K562 (cell line): ENCODE data around the gene KRT77. TPM values are rescaled to one million over a fixed set of nuclear protein-coding genes. Genes with fewer than 3 reads are reported as not detected.

Experiments
- ARID3B ChIP-seq: fragments of 250-450 bp; sonication (Bioruptor Pico); IDR thresholded peaks from 2 replicates; pipeline ENCODE4 v1.4.0; 2020; ENCODE audit warnings: borderline replicate concordance
- ARNT ChIP-seq, 2 experiments: fragments of 450-650 bp; IDR thresholded peaks; 2 replicates each; pipeline ENCODE4 v1.6.1; 2016; ENCODE audit warnings: mild to moderate bottlenecking in 1 of 2
- CHD1 ChIP-seq: fragments of 200-600 bp; sonication (generic); IDR thresholded peaks from one replicate; pipeline ENCODE4 v1.6.1; 2012; ENCODE audit warnings: mild to moderate bottlenecking, moderate library complexity, low read length, inconsistent platforms
- DEAF1 ChIP-seq: fragments of 450-650 bp; formaldehyde crosslinking; IDR thresholded peaks from 2 replicates; pipeline ENCODE4 v1.4.0; 2020; ENCODE audit warnings: mild to moderate bottlenecking, moderate library complexity
- FOS ChIP-seq: IDR thresholded peaks from 3 replicates; pipeline ENCODE4 v1.6.1; 2011; ENCODE audit not compliant: insufficient read length; ENCODE audit errors: extremely low read depth
- KLF16 ChIP-seq: IDR thresholded peaks from 2 replicates; pipeline ENCODE4 v1.6.1; 2016; ENCODE audit warnings: antibody characterized with exemption
- MYC ChIP-seq, 2 experiments: fragments of 250-450 bp in 1 of 2; sonication (Bioruptor Pico) in 1 of 2; IDR thresholded peaks; 2 replicates each; pipeline versions ENCODE4 v1.5.1 to v1.6.1; 2012 to 2021; ENCODE audit warnings: low read depth in 2 of 2, borderline replicate concordance in 1 of 2, improper control_type of control experiment in 1 of 2, low read length in 1 of 2, mild to moderate bottlenecking in 1 of 2, moderate library complexity in 1 of 2
- NR2F6 ChIP-seq: fragments of 450-650 bp; formaldehyde crosslinking; IDR thresholded peaks from 2 replicates; pipeline ENCODE4 v1.4.0; 2020; ENCODE audit warnings: mild to moderate bottlenecking
- PCBP1 ChIP-seq: fragments of 200-400 bp; formaldehyde crosslinking; IDR thresholded peaks from 2 replicates; pipeline ENCODE4 v1.6.1; 2018; ENCODE audit warnings: mild to moderate bottlenecking, low read depth, low read length; ENCODE audit not compliant: poor library complexity, severe bottlenecking
- RBM14 ChIP-seq: fragments of 200-400 bp; formaldehyde crosslinking; IDR thresholded peaks from 2 replicates; pipeline ENCODE4 v1.6.1; 2018; ENCODE audit warnings: low read depth, mild to moderate bottlenecking, low read length, moderate library complexity, borderline replicate concordance; ENCODE audit not compliant: insufficient read depth
- RNF219 ChIP-seq: fragments of 250-450 bp; sonication (Bioruptor Pico); IDR thresholded peaks from 2 replicates; pipeline ENCODE4 v1.5.0; 2022; ENCODE audit warnings: mild to moderate bottlenecking
- SMAD1 ChIP-seq: fragments of 150-350 bp; IDR thresholded peaks from 2 replicates; pipeline ENCODE4 v1.6.1; 2014; ENCODE audit warnings: low read length, low read depth; ENCODE audit not compliant: partially characterized antibody
- SRSF9 ChIP-seq: fragments of 200-400 bp; formaldehyde crosslinking; IDR thresholded peaks from 2 replicates; pipeline ENCODE4 v1.6.1; 2017; ENCODE audit warnings: low read depth, low read length, borderline replicate concordance
- USF2 ChIP-seq: sonication (generic); formaldehyde crosslinking; IDR thresholded peaks from 2 replicates; pipeline ENCODE4 v1.5.0; 2020; ENCODE audit warnings: missing genetic modification reagents
- ZNF277 ChIP-seq: fragments of 250-450 bp; sonication (Bioruptor Pico); IDR thresholded peaks from 2 replicates; pipeline ENCODE4 v1.8.0; 2022; ENCODE audit warnings: inconsistent platforms, mild to moderate bottlenecking, moderate library complexity, borderline replicate concordance
- ZNF561 ChIP-seq: fragments of 450-650 bp; formaldehyde crosslinking; conservative IDR thresholded peaks from 2 replicates; pipeline ENCODE4 v1.4.0; 2020; ENCODE audit warnings: mild to moderate bottlenecking, moderate library complexity
- ZNF766 ChIP-seq: fragments of 200-800 bp; sonication (Bioruptor generic); conservative IDR thresholded peaks from 2 replicates; pipeline ENCODE4 v1.6.1; 2016; ENCODE audit warnings: missing genetic modification characterization, missing compliant biosample characterization
- polyA plus RNA-seq, 8 experiments: library from polyadenylated mRNA; depleted of rRNA in 4 of 8; stranded (reverse) in 5 of 8; unstranded in 3 of 8; fragments of >200 nt; fragmentation: Nextera tagmentation in 2 of 8; fragmentation: Illumina TruSeq in 1 of 8; extraction: Ambion mirVana in 2 of 8; extraction: Trizol in 1 of 8; gene quantifications; 2 replicates each; pipeline versions ENCODE4 v1.2.1 to v1.2.3, GENCODE V29; 2011 to 2014; ENCODE audit warnings: inconsistent platforms in 1 of 8, missing spikeins in 1 of 8
- total RNA-seq, 7 experiments: library from RNA; depleted of rRNA in 6 of 7; stranded (reverse); fragments of >200 nt in 6 of 7; fragmentation: Illumina TruSeq in 2 of 7; extraction: Trizol in 2 of 7; gene quantifications; 2 replicates each; pipeline versions ENCODE4 v1.2.1 to v1.2.3, GENCODE V29; 2011 to 2021; ENCODE audit warnings: low replicate concordance in 1 of 7
- TF ChIP-seq, protein P1 (sequence below): IDR thresholded peaks from 2 replicates; pipeline ENCODE4 v1.6.1; 2012; ENCODE audit warnings: low read depth, low read length, improper control_type of control experiment, borderline replicate concordance

Gene KRT77
- total and polyA plus RNA-seq, 9 of the 15 experiments (the other 6 are each of a cell fraction or from before 2014, with no cell fraction given): not detected

GRCh38 chr12:52703878-52704277, 554 bp upstream of the KRT77 start (continued):
- TF ChIP-seq ARID3B (CRISPR knock-in tag) (no peak), MYC (IDR thresholded peaks at IDR 0.05; ENCODE audit: low read depth, low read length) (no peak), MYC (CRISPR knock-in tag; IDR thresholded peaks at IDR 0.05; ENCODE audit: borderline replicate concordance, low read depth) (no peak), PCBP1 (no peak), ARNT (IDR thresholded peaks at IDR 0.05) (no peak), RNF219 (no peak), KLF16 (0 out of 2 replicates have a peak, but pooled peaks have one; percentile 62), SMAD1 (no peak), ZNF277 (no peak), DEAF1 (CRISPR knock-in tag) (no peak), ZNF766 (CRISPR knock-in tag) (no peak), ZNF561 (CRISPR knock-in tag) (no peak), FOS (no peak), USF2 (CRISPR knock-in tag) (no peak), NR2F6 (no peak), RBM14 (no peak), SRSF9 (no peak), CHD1 (no peak)
- TF ChIP-seq, protein P1, sequence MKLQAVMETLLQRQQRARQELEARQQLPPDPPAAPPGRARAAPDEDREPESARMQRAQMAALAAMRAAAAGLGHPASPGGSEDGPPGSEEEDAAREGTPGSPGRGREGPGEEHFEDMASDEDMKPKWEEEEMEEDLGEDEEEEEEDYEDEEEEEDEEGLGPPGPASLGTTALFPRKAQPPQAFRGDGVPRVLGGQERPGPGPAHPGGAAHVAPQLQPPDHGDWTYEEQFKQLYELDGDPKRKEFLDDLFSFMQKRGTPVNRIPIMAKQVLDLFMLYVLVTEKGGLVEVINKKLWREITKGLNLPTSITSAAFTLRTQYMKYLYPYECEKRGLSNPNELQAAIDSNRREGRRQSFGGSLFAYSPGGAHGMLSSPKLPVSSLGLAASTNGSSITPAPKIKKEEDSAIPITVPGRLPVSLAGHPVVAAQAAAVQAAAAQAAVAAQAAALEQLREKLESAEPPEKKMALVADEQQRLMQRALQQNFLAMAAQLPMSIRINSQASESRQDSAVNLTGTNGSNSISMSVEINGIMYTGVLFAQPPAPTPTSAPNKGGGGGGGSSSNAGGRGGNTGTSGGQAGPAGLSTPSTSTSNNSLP: no peak
